Glomerular endothelial cell (primary cell): ENCODE data around the gene KIF2C. TPM values are rescaled to one million over a fixed set of nuclear protein-coding genes. Genes with fewer than 3 reads are reported as not detected.
"Not testable (repeated sequence)": the region's sequence is repeated elsewhere in the genome, so short reads cannot be mapped to it uniquely, and the experiment has no call there.

ENCODE experiments used
- DNase-seq: peaks from one replicate; pipeline ENCODE4 v3.0.0-alpha.2; 2011; ENCODE audit warnings: low read depth, low spot score; ENCODE audit errors: extremely low read depth
- total RNA-seq: library from RNA; depleted of rRNA; stranded (reverse); fragments of >200 nt; gene quantifications from 2 replicates; pipeline ENCODE4 v1.2.3, GENCODE V29; 2015

KIF2C gene
- total RNA-seq: 4.7 and 10.3 TPM in 2 replicates

DNA sequence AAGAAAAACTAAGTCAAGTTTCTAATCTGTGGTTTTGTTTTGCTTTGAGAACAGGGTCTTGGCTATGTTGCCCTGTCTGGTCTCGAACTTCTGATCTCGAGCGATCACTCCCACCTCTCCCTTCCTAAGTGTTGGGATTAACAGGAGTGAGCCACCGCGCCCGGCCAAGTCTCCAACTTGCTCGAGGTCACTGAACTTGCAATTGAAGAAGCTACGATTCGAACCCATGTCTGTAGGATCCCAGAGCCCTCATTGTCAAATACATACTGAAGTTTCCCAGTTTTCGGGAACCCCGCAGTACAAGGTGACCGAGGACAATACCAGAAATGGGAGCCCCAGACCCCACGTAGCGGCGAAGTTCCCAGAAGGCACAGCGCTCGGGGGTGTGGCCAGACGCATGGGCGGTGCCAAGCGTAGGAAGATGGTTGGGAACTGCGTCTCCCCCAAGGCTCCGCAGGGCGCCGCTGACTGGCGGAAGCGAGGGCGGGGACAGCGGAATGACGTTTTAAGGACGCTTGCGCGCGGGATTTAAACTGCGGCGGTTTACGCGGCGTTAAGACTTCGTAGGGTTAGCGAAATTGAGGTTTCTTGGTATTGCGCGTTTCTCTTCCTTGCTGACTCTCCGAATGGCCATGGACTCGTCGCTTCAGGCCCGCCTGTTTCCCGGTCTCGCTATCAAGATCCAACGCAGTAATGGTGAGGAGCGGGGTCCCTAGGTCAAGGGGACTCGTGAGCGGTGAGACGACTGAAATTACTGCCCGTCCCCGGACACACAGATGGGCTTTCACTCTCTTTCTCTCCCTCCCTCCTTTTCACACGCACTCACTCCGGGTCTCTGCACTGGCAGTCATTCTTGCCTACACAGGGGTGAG, at the start of gene KIF2C:
KIF2C (plus strand) TSS at position 531 of the 872 bp plus-strand sequence; CDS start at position 627, 96 bp downstream.
- peak; percentile 82 for DNase-seq

GRCh38 chr1:44693159-44693558, 46.5 kb upstream of the KIF2C start:
- DNase-seq: no peak

DNA sequence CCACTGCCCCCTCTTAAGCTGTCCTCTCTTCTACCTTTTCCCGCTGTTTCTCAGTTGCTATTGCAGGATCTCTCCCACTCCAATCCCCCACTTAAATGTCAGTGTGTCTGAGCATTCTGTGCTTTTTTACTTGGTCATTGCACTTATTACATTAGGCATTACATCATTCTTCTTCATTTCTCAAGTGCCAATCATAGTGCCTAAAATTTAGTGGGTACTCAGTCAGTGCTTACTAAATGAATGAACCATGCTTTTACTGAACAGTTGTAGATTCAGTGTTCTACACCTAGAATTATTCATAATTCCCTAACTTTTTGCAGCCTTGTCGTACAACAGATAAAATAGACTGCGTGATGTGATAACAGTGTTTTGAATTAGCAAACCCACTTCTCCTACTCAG, 45.7 kb upstream of the KIF2C start:
- DNase-seq: no peak

DNA sequence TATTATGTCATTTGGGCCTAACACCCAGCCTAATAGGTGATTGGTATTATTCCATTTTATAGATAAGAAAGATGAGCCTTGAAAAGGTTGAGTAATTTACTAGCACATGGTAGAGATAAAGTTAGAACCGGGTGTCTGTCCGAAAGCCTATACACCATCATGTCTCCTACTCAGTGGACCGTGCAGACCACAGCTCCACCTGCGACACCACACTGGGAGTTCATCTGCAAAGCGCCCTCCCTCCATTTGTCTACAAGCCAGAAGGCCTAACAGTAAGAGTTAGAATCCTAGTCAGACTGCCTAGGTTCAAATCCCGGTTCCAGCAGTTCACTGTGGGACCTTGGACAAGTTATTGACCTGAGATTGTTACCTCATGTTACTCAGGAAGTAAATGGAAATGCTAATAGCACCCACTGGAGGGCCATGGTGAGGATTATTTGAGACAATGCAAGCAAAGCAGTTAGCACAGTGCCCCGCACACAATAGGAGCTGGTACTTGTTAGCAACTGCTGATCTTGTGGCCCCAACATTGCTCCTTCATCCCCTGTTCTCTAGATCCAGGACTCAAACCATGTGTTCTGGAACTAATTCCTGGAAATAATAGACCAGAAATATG, 44.7 kb upstream of the KIF2C start:
- DNase-seq: no peak

DNA sequence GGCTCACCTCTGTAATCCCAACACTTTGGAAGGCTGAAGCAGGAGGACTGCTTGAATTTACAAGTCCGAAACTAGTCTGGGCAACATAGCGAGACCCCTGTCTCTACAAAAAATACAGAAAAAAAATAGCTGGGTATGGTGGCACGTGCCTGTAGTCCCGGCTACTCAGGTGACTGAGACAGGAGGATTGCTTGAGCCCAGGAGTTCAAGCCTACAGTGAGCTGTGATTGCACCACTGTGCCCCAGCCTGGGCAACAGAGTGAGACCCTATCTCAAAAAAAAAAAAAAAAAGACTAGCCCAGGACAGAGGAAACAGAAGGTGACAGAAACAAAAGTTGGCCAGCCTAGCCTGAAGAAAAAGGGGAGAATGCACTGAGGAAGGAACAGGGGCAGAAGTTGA, 44.0 kb upstream of the KIF2C start:
- DNase-seq: no peak

DNA sequence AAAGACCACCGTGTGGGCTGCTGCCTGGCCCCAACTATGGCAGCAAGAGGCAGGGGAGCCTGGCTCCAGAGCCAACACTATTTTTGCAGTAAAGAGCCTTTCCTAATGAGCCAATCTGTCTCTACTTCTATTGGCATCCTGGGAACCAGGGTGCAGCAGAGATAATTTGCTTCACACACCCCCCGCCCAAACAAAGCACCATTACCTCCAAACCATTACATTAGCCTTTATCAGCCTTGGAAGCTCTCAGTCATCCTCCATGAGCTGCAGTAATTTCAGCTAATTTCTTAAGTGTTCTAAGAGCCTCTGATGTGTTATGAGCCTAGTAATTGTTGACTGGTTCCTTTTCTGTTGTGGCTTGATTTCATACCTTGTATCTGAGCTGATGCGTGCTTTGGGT, 43.5 kb upstream of the KIF2C start:
- DNase-seq: no peak

DNA sequence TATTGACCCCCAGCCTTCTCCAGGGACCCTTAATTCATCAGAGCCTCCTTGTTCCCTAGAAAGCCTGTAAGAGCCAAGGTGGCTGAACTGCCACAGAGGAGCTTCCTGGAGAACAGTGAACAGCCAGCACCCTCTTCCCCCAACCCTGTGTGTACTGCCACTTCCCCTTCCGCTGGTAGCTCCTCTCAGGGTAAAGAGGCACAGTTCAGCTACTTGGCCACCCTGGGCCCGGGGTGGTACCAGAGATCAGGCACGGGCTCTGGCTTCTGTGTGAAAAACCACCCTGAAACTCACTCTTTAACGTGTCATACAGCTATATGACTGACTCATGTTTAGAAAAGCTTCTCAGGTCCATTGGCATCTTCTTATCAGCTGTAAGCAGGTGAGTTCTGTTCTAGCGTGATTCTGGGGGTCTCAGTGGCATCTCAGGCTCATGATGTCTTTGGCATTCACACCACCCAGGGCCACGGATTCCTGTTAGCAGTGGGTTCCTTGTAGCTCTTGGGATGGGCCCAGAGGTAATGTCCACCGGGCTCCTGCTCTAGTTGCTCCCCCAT, 42.8 kb upstream of the KIF2C start:
- no peak for DNase-seq

DNA sequence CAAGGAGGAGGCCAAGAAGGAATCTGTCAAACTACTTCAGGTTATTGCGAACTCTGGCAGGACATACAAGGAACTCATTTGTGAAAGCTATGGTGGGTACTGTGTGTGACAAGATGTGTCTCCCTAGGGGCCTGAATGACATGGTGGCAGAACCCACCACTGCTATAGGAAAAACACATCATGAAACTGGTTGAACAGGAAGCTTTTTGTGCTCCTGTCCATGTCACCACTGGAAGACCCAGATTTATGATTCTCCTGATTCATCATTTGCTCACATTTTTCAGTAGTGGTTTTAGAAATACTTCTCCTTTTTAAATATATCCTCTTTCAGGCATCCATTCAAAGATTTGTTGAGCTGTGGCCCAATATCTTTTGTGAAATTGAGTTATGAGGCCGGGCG, 41.5 kb upstream of the KIF2C start:
- DNase-seq: no peak

DNA sequence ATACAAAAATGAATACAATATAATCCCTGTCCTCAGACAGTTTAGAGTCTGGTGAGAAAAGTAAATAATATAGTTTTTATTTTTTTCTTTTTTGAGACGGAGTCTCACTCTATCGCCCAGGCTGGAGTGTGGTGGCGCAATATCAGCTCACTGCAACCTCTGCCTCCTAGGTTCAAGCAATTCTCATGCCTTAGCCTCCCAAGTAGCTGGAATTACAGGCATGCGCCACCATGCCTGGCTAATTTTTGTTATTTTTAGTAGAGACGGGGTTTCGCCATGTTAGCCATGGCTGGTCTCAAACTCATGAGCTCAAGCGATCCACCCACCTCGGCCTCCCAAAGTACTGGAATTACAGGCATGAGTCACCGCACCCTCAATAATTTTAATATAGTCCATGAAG, 40.3 kb upstream of the KIF2C start:
- not testable (repeated sequence) for DNase-seq

DNA sequence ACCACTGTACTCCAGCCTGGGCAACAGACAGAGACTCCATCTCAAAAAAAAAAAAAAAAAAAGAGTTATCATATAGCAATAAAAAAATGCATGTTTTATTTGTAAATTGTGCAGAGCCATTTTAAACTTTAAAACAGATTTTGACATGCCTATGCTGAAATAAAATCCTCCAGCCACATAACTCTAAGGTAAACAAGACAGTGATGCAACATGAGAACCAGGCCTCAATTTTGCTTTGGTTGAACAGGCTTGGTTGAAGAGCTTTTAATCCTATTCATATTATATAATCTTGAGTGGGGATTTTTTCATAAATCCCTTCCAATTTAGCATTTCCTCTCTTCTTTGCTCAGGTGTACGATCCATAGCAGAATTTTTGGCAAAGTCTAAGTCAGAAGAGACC, 39.1 kb upstream of the KIF2C start:
- no peak for DNase-seq

DNA sequence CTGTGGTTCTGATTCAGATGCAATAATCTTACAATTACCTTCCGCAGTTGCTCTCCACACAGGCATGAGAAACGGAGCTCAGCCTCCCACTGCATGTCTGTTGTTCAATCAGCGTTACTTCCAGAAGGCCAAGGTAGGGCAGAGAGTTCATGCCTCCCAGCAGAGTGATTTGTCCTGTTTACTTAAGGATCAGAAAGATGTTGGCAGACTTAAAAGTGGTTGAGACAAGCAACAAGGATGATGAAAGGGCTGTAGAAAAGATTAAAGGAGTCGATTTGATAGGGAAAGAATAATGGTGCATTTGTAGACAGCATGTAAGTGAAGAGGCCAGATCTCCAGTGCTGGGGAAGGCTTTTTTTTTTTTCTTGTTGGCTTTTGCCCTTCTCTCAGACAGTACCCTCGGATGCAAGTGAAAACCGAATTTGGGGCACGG, 38.5 kb upstream of the KIF2C start:
- no peak for DNase-seq

DNA sequence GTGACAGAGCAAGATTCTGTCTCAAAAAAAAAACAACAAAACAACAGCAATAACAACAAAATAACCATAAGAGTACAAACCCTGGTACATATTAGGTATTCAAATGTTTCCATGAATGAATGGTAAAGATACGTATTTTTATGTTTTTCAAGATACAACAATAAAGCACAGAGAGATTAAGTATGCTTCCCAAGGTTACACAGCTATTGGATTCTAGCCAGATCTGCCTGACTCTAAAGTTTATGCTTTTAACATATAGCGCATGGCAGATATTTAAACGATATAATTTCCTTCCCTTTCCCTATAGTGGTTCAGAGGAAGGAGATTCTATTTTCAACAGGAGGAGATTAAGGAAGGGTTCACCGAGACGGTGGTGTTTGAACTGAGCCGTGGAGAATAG, 34.2 kb upstream of the KIF2C start:
- no peak for DNase-seq

- DNase-seq: no peak
Observed at GRCh38 chr1:44705938-44706337, 33.7 kb upstream of the KIF2C start.

- DNase-seq: no peak
Observed at GRCh38 chr1:44707112-44707881, 32.3 kb upstream of the KIF2C start.

DNA sequence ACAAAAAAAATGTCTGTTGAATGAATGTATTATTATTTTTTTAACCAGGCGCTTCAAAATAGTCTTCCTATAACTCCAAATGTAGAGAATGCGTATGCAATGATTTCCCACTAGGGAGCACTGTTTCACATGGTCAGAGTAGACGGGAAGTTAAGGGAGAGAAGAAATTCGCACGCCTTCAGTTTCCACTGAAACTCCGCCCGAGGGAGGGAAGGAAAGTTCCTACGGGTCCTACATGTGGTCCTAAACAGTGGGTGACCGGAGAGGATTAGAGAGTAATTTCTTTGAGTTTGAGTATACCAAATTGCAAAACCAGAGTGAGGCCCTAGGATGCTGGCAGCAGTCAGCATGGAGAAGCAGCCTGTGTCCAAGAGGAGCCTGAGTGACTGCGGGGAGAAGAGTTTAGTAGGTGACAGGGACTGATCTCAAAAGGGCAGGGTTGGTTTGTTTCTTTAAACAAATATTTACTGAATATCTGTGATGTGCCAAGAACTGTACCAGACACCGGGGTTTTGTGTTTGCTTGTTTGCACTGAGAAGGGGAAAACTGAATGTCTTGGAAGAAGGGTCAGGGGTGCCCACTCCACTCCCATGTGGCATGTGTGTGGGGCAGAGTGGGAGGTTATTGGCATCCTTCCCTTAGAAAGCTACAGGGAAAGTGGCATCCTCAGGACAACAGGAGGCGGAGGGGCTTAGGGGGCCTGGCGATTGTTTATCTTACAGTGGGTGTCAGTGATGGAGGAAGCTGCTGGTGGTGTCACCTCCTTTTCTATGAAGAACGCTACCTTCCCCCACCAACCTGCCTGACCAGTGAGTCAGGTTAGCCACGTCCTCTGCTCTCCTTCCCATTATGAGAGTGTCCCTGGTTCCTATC, 31.4 kb upstream of the KIF2C start:
- no peak for DNase-seq

DNA sequence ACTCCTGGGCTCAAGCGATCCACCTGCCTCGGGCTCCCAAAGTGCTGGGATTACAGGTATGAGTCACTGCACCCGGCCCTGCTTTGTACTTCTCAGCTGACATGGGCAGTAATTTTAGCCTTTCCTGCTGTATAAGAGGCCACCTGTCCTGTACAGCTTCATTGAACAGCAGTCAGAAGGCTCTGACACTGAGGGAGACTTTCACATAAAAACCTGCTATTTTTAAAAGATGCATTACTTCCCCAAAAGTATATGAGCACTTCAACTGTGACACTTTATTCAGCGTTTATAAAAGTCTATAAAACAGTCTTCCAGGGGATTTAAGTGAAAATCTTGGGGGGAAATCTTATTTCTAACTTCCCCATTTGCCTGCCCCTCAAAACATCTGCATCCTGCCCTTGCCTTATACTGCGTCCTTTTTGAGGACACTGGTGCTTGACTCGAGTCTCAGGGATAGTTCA, 26.3 kb upstream of the KIF2C start:
- no peak for DNase-seq

DNA sequence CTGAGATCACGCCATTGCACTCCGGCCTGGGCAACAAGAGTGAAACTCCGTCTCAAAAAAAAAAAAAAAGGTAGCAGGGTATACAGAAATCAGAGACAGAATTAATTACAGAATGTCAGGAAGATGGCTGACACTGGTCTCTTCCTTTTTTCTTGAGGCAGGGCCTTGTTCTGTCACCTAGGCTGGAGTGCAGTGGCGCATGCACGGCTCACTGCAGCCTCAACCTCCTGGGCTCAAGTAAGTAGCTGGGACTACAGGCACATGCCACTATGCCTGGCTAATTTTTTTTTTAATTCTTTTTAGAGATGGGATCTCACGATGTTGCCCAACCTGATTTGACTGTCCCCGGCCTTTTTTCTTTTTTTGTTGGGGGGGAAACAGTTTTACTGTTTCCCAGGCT, 25.1 kb upstream of the KIF2C start:
- no peak for DNase-seq

GRCh38 chr1:44714944-44715571, 24.6 kb upstream of the KIF2C start:
- DNase-seq: no peak

DNA sequence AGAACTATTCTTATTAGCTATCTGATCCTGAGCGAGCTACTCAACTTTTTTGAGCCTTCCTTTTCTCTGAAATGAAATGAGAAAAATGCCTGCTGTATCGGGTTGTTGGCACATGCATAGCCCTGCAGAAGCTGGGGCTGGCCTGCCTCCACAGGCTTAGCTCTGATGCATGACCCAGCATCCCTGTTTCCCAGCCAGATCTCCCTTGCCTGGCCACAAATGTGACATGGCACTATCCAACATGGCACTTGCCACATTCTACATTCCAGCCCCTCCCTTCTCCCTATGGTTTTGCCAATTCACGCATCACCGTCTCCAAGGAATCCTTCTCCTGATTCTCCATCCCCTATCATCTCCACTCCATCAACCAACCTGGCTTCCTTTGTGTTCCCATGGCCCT, 22.5 kb upstream of the KIF2C start:
- DNase-seq: no peak

GRCh38 chr1:44717653-44718052, 22.0 kb upstream of the KIF2C start:
- no peak for DNase-seq
